Right renal cortex interstitium (tissue), 3 donors: ENCODE data around the gene SLC9A4. TPM values are rescaled to one million over a fixed set of nuclear protein-coding genes. Genes with fewer than 3 reads are reported as not detected.

Experiments
- DNase-seq, 3 donors: peaks; one replicate each; pipeline ENCODE4 v3.0.0-alpha.2; 2013; ENCODE audit warnings: low read depth in 3 of 3, low spot score in 2 of 3
- polyA plus RNA-seq, 3 donors: library from polyadenylated mRNA; unstranded; fragments of 120-200 nt; gene quantifications; one replicate each; pipeline ENCODE4 v1.2.1, GENCODE V29; 2013; ENCODE audit not compliant: insufficient read length in 3 of 3

Gene SLC9A4
- polyA plus RNA-seq, 3 donors = 6.1 to 8.5 (median 8.1) TPM

DNA sequence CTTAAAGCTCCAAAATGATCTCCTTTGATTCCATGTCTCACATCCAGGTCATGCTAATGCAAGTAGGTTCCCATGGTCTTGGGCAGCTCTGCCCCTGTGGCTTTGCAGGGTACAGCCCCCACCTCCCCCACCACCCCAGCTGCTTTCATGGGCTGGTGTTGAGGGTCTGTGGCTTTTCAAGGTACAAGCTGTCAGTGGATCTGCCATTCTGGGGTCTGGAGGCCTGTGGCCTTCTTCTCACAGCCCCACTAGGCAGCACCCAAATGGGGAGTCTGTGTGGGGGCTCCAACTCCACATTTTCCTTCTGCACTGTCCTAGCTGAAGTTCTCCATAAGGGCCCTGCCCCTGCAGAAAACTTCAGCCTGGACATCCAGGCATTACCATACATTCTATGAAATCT is 19.0 kb downstream of the SLC9A4 start:
- no peak for DNase-seq

DNA sequence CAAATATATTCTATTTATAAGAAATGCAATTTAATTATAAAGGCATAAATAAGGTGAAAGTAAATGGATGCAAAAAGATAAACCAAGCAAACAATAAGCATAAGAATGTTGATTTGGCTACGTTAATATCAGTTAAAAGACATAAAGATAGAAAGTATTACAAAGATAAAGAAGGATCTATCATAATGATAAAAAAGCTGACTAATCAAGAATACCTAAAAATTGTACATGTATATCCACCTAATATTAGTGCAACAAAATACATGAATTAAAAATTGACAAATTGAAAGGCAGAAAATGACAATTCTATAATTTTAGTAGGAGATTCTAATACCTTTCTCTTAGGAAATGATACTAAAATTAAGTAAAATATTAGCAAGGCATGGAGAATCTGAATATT is 21.5 kb downstream of the SLC9A4 start:
- no peak for DNase-seq

DNA sequence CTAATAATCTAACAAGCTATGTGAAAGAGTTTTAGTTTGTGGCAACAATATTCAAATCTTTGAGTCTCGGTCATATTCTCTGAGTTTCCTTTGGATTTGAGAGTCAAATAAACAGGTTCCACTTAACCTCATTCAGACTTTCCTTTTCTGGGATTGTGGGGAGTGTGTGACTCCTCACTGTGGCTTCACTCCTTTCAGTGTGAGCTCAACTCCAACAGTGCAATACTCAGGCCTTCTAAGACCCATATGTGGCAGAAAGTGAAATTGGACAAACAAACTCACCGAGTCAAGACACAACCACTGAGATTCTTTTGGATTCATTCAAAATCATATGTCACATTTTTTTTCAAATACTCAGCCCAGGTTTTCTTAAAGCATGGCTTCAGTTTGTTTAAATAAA is 25.4 kb downstream of the SLC9A4 start:
- DNase-seq = no peak

DNA sequence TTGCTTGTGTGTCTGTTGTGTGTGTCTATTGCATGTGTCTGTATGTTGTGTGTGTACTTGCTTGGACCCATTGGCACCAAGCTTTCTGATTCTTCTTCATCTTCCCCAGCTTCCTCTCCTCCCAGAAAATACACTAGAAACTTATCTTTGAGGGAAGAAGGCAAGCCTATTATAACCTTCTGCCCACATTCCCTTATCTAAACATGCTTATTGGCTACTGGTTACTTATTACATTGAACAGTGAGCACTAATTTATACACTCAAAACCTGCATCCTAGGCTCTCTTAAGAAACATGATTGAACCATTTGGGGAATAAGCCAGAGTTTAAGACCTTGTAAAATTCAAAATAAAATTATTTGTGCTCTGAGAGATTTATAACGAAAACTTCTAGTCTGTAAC is 26.5 kb downstream of the SLC9A4 start:
- no peak for DNase-seq

DNA sequence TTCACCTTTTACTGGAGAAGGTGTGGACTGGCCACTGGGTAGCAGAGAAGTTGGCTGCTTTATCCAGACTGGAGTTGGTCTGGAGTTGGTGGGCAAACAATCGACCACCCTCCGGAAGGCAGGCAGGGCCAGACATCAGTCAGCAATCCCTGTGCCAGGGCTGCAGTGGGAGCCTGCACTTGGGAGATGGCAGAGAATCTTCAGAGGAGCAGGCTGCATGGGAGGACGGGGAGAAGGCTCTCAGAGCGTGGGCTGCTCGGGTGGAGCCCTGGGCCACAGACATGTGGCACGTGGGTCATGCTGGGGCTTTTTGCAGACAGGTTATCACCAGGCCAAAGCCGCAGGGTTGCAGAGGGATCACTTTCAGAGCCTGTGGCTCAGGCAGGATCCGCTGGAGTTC is 29.6 kb downstream of the SLC9A4 start:
- DNase-seq = no peak

DNA sequence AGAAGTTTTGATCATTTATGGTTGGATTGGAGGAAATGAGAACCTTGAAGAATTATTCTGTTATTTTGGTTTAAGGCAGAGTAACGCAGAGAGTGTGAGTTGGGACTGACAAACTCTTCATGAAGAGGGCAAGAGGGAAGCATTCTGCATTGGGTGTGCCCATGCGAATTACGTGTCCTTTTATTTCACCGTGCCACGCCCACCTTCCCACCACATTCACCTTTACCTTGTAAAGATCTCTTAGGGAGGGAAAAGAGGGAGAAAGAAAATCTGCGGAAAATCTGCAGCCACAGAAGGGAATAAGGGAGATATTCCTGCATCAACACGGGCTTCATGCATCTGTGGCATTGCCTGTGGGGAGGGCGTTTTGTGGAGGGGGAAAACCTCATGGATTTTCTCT is 31.8 kb downstream of the SLC9A4 start:
- no peak for DNase-seq

DNA sequence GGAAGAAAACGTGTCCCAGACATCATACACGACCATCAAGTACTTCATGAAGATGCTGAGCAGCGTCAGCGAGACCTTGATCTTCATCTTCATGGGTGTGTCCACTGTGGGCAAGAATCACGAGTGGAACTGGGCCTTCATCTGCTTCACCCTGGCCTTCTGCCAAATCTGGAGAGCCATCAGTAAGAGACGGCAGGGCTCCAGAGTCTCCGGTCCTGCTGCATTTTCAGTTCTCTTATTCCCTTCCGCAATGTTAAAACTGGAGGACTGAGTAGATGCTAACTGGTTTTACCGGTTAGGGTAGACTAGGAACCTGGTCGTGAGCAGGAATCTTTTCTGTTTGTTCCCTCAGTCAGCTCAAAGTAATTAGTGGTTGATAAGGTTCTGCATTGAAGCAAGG is 32.3 kb downstream of the SLC9A4 start:
- peak in 1 of 3 donors; percentile 21 for DNase-seq

DNA sequence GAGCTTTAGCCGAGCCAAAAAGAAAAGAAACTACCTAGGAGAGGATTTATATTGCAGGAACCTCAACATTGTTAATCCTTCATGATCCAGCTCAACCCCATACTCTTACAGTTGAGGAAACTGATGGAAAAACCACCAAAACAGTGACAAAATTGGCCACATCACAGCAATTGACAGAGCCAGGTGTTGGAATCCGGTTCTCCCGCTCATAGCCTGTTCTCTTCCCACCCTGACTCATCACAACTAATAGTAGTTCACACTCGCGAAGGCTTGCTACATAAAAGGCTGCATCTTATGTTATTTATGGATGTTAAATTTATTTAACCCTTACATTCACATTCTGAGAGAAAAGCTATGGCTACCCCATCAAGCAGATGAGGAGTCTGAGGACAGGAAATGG is 33.7 kb downstream of the SLC9A4 start:
- no peak for DNase-seq

DNA sequence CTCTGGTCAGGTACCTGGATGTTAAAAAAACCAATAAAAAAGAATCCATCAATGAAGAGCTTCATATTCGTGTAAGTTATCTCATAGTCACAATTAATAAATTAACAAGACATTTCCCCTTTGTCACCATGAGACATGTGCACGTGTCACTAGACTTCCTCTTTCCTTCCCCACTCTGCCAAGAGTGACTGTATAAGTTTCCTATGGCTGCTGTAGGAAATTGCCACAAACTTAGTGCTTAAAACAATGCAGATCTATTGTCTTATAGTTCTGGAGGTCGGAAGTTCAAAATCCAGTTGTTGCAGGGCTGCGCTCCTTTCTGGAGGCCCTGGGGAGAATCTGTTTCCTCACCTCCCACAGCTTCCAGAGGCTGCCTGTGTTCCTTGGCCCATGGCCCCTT is 35.8 kb downstream of the SLC9A4 start:
- no peak for DNase-seq

DNA sequence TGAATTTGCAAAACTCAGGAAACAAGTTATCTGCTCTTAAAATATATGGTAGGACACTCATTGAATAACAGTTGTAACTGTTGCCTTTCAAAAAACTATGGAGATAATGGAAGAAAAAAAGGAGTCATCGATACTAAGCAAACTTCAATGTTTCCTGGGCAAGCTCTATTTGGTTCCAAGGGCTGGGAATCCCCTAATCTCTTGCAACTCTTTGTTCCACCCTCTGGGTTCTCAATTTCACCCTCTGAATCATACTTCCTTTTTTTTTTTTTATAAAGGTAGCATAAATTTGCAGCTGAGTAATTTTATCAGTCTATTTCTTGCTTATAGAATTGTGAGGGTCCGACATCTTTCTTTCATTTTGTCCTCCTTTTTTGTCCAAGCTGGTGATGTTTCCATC is 36.7 kb downstream of the SLC9A4 start:
- DNase-seq = no peak

DNA sequence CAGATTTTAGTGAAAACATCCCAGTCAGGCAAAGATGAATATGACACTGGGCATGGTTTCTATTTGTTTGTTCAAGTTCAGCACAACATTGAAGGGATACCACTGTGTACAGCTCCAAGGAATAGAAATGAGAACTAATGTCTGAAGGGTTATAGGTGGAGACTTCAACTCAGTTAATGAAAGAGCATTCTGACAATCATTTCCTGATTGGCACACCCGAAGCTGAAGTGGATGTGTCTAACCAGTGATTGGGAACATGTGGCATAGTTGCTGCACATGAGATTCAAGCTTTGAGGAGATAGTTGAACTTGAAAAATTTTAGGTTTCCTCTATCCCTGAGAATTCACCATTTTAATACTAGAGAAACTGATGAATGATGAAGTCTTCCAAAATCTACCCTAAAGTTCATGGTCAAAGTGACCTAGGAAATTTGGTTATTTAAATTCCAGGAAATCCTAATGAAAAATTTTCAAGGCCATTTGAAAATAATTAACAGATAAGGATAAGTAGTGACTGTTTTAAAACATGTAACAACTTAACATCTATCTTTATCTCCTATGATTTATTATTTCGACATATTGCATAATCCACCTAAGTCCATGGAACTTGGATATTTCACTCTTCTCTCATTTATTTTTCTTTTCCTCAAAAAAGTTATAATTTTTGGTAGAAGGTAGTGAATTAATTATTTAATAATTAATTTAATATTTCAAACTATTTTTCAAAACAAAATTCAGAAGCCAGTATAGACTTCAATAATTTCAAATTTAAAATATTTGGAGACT is 38.0 kb downstream of the SLC9A4 start:
- no peak for DNase-seq

DNA sequence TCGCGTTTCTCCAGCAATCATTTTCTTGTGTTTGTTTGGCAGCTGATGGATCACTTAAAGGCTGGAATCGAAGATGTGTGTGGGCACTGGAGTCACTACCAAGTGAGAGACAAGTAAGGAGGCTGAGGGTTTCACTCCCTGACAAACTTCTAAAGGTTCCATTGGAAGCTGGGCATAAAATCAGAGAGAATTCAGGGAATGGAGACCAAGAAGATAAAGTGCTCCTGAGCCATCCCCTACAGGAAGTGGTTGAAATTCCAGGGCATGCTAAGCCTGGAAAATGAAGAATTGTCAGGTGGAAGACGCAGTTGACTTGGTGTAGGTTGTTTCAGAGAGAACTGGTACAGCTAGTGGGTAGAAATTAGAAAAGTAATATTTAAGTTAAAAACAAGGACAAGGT is 39.1 kb downstream of the SLC9A4 start:
- DNase-seq = no peak

DNA sequence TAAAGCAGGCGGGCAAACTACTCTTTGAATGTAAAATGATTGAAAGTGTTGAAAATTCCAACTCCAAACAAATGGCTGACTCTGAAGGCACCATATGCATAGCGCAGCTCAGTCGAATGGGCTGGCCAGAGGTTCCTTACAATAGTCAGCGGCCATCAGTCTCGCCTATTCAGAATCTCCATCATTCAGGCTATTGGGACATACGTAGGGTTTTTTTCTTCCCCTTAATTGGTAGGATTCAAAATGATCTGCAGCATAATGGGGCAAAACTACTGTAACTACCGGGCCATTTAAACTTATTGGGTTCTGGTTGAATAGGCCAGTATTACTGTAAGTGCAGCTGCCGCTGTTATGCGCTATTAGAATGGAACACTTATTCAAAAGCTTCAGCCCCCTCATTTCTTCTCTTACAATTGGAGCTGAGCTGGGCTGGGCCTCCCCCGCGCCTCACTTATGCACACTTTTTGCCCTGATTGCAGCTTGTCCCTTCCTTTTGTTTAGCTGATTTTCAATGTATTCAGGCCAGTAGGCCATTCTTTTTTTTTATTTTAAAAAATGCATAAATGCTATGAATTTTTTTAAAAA is 40.4 kb downstream of the SLC9A4 start:
- DNase-seq = no peak

DNA sequence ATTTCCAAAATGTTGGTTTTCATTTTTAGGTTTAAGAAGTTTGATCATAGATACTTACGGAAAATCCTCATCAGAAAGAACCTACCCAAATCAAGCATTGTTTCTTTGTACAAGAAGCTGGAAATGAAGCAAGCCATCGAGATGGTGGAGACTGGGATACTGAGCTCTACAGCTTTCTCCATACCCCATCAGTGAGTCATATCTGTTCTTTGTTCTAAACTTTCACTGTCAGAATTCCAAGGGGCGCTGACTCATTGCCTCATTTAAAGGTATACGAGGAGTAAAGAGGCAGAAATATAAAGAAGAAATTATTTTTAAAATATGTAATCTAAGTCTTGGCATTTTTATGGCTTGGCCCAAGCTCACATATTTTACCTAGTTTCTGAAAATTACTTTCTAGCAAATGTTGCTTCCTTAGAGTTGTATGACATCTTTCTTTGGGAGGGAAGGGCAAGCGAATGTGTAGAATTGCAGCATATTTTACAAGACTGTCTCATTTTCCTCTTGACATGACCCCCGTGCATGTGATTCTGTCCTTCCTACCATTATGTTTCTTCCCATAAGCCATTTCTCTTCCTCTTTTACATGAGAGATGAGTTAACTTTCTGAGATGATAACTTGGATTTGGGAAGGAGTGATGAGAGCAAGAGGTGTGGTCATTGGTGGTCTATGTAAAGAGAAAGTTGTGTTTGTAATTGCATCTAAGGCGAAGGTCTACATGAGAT is 41.2 kb downstream of the SLC9A4 start:
- no peak for DNase-seq

DNA sequence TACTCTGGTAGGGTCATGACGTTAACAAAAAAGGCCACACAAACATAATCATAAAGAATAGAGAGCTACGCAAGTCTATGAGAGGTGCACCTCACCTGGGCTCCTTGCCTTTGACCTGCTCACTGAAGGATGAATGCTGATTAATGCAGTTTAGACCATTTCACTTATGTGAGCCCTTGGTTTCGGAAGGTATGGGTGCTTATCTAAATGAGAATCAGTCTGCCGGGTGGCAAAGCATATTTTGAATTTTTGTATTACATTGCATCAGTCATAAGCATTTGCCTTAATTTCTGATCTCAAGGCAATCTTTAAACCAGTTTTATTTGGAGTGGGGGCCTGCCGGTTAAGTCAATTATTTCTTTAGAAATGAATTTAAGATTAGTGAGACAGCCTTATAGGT is 42.8 kb downstream of the SLC9A4 start:
- no peak for DNase-seq

DNA sequence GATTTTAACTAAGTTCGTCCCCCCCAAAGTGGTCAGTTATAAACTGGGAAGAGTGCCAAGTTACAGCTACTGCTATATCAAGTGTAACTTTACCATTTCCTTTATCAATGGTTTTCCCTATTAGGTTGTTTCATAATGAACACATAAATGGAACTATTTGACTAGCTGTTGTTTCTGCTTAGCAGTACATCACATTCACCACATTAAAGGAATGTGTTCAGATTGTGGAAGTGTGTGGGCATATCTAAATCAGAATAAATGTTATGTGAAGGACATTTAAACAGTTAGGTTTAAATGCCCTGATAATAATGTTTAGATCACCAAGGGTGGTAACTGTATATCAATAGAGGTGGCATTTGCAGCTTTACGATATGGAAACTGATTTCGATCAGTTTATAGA is 45.1 kb downstream of the SLC9A4 start:
- no peak for DNase-seq

DNA sequence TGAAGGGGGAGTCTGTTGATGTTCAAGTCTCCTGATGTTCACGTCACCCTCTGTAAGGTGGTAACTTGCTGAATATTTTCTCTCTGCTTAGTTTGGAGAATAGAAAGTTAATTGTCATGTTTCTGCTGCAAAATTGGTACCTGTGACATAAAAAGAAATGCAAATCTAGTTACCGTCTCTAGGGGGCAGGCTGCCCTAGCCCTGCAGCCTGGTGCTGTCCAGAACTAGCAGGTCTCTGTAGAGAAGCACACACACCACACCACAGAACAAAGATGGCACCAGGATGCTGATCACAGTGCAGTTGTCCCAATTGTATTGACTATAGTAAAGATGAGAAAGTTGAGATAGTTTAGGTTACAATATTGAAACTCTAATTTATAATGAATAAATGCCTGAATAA is 47.0 kb downstream of the SLC9A4 start:
- DNase-seq = no peak

DNA sequence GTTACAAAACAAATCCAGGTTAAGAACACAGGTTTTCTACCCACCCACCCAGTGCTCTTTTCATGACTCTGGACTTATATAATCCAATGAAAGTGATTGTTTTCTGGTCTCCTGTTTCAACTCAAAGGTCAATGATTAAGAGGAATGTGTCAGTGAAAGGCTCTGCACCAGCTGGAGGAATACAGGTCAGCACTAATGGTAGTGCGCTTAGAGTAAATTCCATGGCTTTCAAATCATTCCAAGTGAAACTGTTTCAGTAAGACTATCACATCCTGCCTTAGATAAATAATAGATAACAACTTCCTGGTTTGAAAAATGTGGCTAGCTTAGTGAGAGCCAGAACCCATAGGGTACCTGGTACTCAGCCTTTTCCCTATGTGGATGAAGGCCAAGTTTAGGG is 47.8 kb downstream of the SLC9A4 start:
- no peak for DNase-seq

DNA sequence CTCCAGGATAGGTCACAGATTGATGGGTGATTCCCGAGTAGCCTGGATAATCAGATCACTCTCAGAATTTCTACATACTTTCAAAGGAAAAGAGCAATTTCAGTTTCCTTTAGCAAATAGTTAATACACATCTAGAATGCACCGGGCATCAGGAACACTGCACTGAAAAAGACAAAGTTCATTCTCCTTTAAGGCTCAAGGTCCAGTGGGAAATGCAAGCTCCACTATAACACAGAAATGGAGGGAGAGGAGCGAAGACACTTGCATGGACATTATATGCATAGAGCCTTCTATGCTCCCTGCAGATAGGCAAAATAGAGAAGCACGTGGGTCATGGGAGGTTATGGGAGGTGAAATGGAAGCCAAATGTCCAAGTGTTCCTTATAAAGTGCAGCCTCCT is 49.1 kb downstream of the SLC9A4 start:
- no peak for DNase-seq

DNA sequence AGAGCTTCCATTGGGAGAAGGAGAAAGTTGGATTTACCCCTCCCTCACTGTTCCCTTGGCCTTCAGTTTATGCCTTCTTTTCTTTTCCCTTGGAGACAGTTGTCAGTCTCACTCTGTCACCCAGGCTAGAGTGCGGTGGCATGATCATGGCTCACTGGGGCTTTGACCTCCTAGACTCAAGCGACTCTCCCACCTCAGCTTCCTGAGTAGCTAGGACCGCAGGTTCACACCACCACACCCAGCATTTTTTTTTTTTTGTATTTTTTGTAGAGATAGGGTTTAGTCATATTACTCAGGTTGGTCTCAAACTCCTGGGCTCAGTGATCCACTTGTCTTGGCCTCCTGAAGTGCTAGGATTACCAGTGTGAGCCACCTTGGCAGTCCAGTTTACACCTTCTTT is 49.9 kb downstream of the SLC9A4 start:
- no peak for DNase-seq

DNA sequence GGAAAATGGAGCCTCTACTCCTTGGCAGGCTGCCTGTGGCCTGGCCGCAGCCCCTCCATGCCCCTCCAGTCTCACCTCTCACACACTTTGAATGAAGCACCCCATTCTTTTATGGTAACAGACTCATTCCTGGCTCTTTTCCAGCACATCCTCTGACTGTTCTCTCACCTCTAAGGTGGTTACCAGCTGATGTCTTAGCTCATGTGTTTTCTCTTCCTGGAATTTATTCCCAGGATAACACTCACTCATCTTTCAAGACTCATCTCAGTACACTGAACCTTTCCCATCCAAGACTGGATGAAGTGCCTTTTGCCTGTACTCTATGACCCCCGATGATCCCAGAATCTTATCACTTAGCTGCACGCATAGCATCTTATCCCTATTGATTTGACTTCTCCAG is 50.6 kb downstream of the SLC9A4 start:
- DNase-seq = no peak

DNA sequence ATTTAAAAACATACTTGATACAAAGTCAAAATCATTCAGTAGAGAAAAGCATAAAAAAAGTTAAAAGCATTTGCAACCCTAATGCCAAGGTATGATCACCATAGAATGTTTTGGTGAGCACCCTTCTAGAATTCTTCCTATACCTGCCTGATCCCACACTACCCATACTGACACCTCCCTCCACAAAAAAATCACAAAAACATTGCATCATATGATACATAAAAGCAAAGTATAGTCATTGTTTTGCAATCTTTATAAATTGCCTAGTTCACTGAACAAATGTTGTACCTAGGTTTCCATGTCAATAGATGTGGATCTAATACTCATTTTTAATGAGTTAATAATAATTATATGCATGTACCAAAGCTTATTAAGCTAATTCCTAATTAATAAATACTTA is 54.1 kb downstream of the SLC9A4 start:
- DNase-seq = no peak
